HepG2 (cell line): Measurements from ENCODE around the gene RPL36AL. TPM values are rescaled to one million over a fixed set of nuclear protein-coding genes. Genes with fewer than 3 reads are reported as not detected.
A peak's percentile ranks its signal among the peaks of the same experiment; 100 is the strongest.

Experiments used
- ATAC-seq: fragments of 200-7000 bp; cut with Tn5 transposase; 3 replicates; pipeline ENCODE4 v1.9.1; 2020; ENCODE audit warnings: mild to moderate bottlenecking, moderate library complexity
- BruUV-seq: library from RNA; stranded (reverse); fragments of 400-500 nt; replicated peaks from 2 replicates; lab custom pipeline; 2021; lab: Mats Ljungman, UMichigan
- CTCF ChIA-PET: fragments of 300-600 bp; formaldehyde crosslinking; extraction: SDS; loops from one replicate; lab custom pipeline; 2021; ENCODE audit warnings: low total read pairs, inconsistent platforms, low intra/inter-chr PET ratio; lab: Yijun Ruan, JAX
- POLR2A ChIA-PET: fragments of 350-600 bp; sonication (Branson Sonifier 250); formaldehyde crosslinking; loops from one replicate; lab custom pipeline; 2020; ENCODE audit warnings: antibody characterized with exemption, inconsistent platforms; lab: Yijun Ruan, JAX
- DNase-seq: peaks from one replicate; pipeline ENCODE4 v3.0.0-alpha.2; 2015; ENCODE audit warnings: low spot score
- FAIRE-seq: peaks from 3 replicates; lab custom pipeline; 2011; peaks lifted over from hg19 to GRCh38; lab: Jason Lieb, UNC
- H2AFZ ChIP-seq: one replicate; pipeline ENCODE4 v1.6.1; 2011; ENCODE audit warnings: low read length, inconsistent platforms
- H3K27ac ChIP-seq: fragments of 300-600 bp; 3 replicates; pipeline ENCODE4 v1.8.0; 2011; ENCODE audit warnings: mixed run types, mild to moderate bottlenecking, mixed read lengths, low read length, inconsistent platforms; ENCODE audit not compliant: insufficient read depth; ENCODE audit errors: extremely low read length
- H3K27me3 ChIP-seq, 2 experiments: fragments of 200-600 bp in 1 of 2; 2 replicates in 1 of 2; 3 replicates in 1 of 2; pipeline versions ENCODE4 v1.6.0 to v1.8.0; 2011; ENCODE audit warnings: low read length in 2 of 2, mild to moderate bottlenecking in 2 of 2, moderate library complexity in 2 of 2, inconsistent platforms in 1 of 2; ENCODE audit not compliant: insufficient read depth in 2 of 2, control insufficient read depth in 1 of 2
- H3K36me3 ChIP-seq, 2 experiments: fragments of 200-600 bp in 1 of 2; replicated peaks in 1 of 2; 2 replicates in 1 of 2; 3 replicates in 1 of 2; pipeline versions ENCODE4 v1.5.1 to v1.8.0; 2011; ENCODE audit warnings: low read length in 2 of 2, inconsistent platforms in 1 of 2; ENCODE audit not compliant: insufficient read depth in 2 of 2, control insufficient read depth in 1 of 2
- H3K4me1 ChIP-seq: 2 replicates; pipeline ENCODE4 v1.5.1; 2012; ENCODE audit warnings: low read length, inconsistent platforms; ENCODE audit not compliant: insufficient read depth
- H3K4me2 ChIP-seq: 2 replicates; pipeline ENCODE4 v1.6.0; 2011; ENCODE audit warnings: low read depth, low read length, inconsistent platforms
- H3K4me3 ChIP-seq, 3 experiments: fragments of 200-600 bp in 1 of 3; sonication (generic), shearing (Covaris generic) in 1 of 3; replicated peaks in 1 of 3; 2 replicates each; pipeline ENCODE4 v1.5.1; 2011 to 2016; ENCODE audit warnings: low read length in 3 of 3, inconsistent platforms in 2 of 3, low read depth in 2 of 3, mild to moderate bottlenecking in 2 of 3, control low read depth in 1 of 3, mixed read lengths in 1 of 3; ENCODE audit not compliant: insufficient read depth in 1 of 3
- H3K79me2 ChIP-seq: one replicate; pipeline ENCODE4 v1.6.1; 2011; ENCODE audit warnings: low read length, inconsistent platforms; ENCODE audit not compliant: insufficient read depth
- H3K9ac ChIP-seq: 2 replicates; pipeline ENCODE4 v1.6.0; 2011; ENCODE audit warnings: mild to moderate bottlenecking, low read depth, low read length, inconsistent platforms; ENCODE audit not compliant: insufficient read depth
- H3K9me3 ChIP-seq: 2 replicates; pipeline ENCODE4 v1.5.1; 2012; ENCODE audit warnings: mild to moderate bottlenecking, low read length
- H4K20me1 ChIP-seq: 2 replicates; pipeline ENCODE4 v1.6.0; 2011; ENCODE audit warnings: inconsistent platforms, mild to moderate bottlenecking, low read length, moderate library complexity; ENCODE audit not compliant: insufficient read depth
- ADNP ChIP-seq: sonication (generic); formaldehyde crosslinking; IDR thresholded peaks from 2 replicates; pipeline ENCODE4 v1.4.0; 2020; ENCODE audit warnings: missing genetic modification reagents
- FOXK2 ChIP-seq: fragments of 450-650 bp; IDR thresholded peaks from 2 replicates; pipeline ENCODE4 v1.6.1; 2016
- HMGXB4 ChIP-seq, 2 experiments: sonication (generic) in 1 of 2; formaldehyde crosslinking in 1 of 2; IDR thresholded peaks; 2 replicates each; pipeline versions ENCODE4 v1.4.0 to v1.6.1; 2018 to 2020; ENCODE audit warnings: missing genetic modification reagents in 2 of 2, borderline replicate concordance in 1 of 2, low read depth in 1 of 2, mild to moderate bottlenecking in 1 of 2, missing biosample characterization in 1 of 2
- HNF4G ChIP-seq, 2 experiments: sonication (generic) in 1 of 2; formaldehyde crosslinking in 1 of 2; IDR thresholded peaks; 2 replicates each; pipeline versions ENCODE4 v1.4.0 to v1.6.1; 2011 to 2020; ENCODE audit warnings: borderline replicate concordance in 2 of 2, low read depth in 2 of 2, mild to moderate bottlenecking in 2 of 2, low read length in 1 of 2, missing genetic modification reagents in 1 of 2, moderate library complexity in 1 of 2
- IKZF1 ChIP-seq: fragments of 450-650 bp; IDR thresholded peaks from 2 replicates; pipeline ENCODE4 v1.7.1; 2016
- ISX ChIP-seq: sonication (generic); formaldehyde crosslinking; conservative IDR thresholded peaks from 2 replicates; pipeline ENCODE4 v1.5.0; 2020; ENCODE audit warnings: missing genetic modification reagents
- NKX3-1 ChIP-seq: sonication (generic); formaldehyde crosslinking; IDR thresholded peaks from 2 replicates; pipeline ENCODE4 v1.5.0; 2020; ENCODE audit warnings: missing genetic modification reagents
- PRDM10 ChIP-seq: sonication (generic); formaldehyde crosslinking; IDR thresholded peaks from 2 replicates; pipeline ENCODE4 v1.4.0; 2020; ENCODE audit warnings: low read depth, missing genetic modification reagents
- RFX1 ChIP-seq: fragments of 450-650 bp; IDR thresholded peaks from 2 replicates; pipeline ENCODE4 v1.6.1; 2017
- TCF7 ChIP-seq: sonication (generic); IDR thresholded peaks from 2 replicates; pipeline ENCODE4 v1.6.1; 2016; ENCODE audit warnings: antibody characterized with exemption, low read depth
- U2AF1 ChIP-seq: fragments of 200-400 bp; formaldehyde crosslinking; optimal IDR thresholded peaks from 2 replicates; pipeline ENCODE3; 2017; ENCODE audit warnings: mild to moderate bottlenecking, low read depth, low read length
- ZNF253 ChIP-seq: sonication (generic); formaldehyde crosslinking; IDR thresholded peaks from 2 replicates; pipeline ENCODE4 v1.8.0; 2022; ENCODE audit warnings: mild to moderate bottlenecking, missing genetic modification reagents, borderline replicate concordance
- ZNF800 ChIP-seq: sonication (generic); formaldehyde crosslinking; IDR thresholded peaks from 2 replicates; pipeline ENCODE4 v1.4.0; 2020; ENCODE audit warnings: missing genetic modification reagents
- ZNF879 ChIP-seq: sonication (generic); formaldehyde crosslinking; IDR thresholded peaks from 2 replicates; pipeline ENCODE4 v1.8.1; 2023; ENCODE audit warnings: missing genetic modification reagents
- ZNF883 ChIP-seq: sonication (generic); formaldehyde crosslinking; IDR thresholded peaks from 2 replicates; pipeline ENCODE4 v1.5.1; 2020; ENCODE audit warnings: mild to moderate bottlenecking, missing genetic modification reagents; ENCODE audit errors: not compliant biosample characterization
- whole genome bisulfite sequencing: methylation state at CpG from one replicate; pipeline ENCODE4 v1.1.6; 2017; ENCODE audit warnings: low lambda C conversion rate; 5-methylcytosine and 5-hydroxymethylcytosine counted together
- in situ Hi-C: cut with HindIII; loops from 2 replicates; pipeline ENCODE4 v1.10.0; 2017; ENCODE audit warnings: low pct_unique_long_range_greater_than_20kb; ENCODE audit not compliant: extremely low pct_ligation_motif_present
- intact Hi-C: fragments of 100-400 bp; cut with micrococcal nuclease; formaldehyde crosslinking; loops from one replicate; pipeline ENCODE4 v1.10.0; 2022; ENCODE audit not compliant: unreplicated experiment
- polyA plus RNA-seq, 8 experiments: library from polyadenylated mRNA; depleted of rRNA in 3 of 8; stranded (reverse) in 7 of 8; unstranded in 1 of 8; fragments of >200 nt; fragmentation: Illumina TruSeq in 4 of 8; extraction: Trizol in 4 of 8; gene quantifications; 2 replicates each; pipeline versions ENCODE4 v1.2.1 to v1.2.3, GENCODE V29; 2011 to 2016; ENCODE audit warnings: low read depth in 4 of 8, missing spikeins in 1 of 8, mixed read lengths in 1 of 8; ENCODE audit not compliant: insufficient read depth in 1 of 8
- total RNA-seq, 5 experiments: library from RNA; depleted of rRNA; stranded (reverse); fragments of >200 nt; fragmentation: Illumina TruSeq; extraction: Trizol; gene quantifications; 2 replicates each; pipeline ENCODE4 v1.2.3, GENCODE V29; 2016; ENCODE audit warnings: low read depth in 1 of 5

RPL36AL gene
- total and polyA plus RNA-seq, 2 of the 13 experiments (the other 11 are each of a cell fraction or from before 2014, with no cell fraction given): 90.0 to 294 TPM

- POLR2A ChIA-PET: interaction anchor here (0.7 to 3.4 kb wide), 18 partner anchors 9 to 233 kb away, joined by 3 to 65 read pairs (median 10); partner anchors contain the start of genes DNAAF2, KLHDC2, LRR1 and NEMF
- WGBS: 3% methylated on average over 10 of the region's 65 CpGs
- peak overlapping the region; percentile 81 to 92 (median 86) for H3K4me3 ChIP-seq
- H3K9ac ChIP-seq: peak overlapping the region; percentile 96
- peak; percentile 29 for ATAC-seq
- no peak for FAIRE-seq
- peak overlapping the region; percentile 95 for H3K4me2 ChIP-seq
- H3K27ac ChIP-seq: peak overlapping the region; percentile 94
- no peaks in the 10 kb centered on the region for H3K9me3 ChIP-seq
- peaks cover 58% of the 10 kb centered on the region for H3K4me1 ChIP-seq
- in situ Hi-C loops (no loop called here), intact Hi-C loops (loop anchor here (2.0 kb wide), 2 partner anchors 24 to 34 kb away; partner anchors contain the start of gene RPS29)
- DNase-seq: no peak
- peaks cover 12% of the 10 kb centered on the region for H4K20me1 ChIP-seq
- H2AFZ ChIP-seq: no peak overlapping the region
- H3K79me2 ChIP-seq: peaks cover 58% of the 10 kb centered on the region
- no peaks in the 10 kb centered on the region; a peak in 1 of 5 replicates for H3K27me3 ChIP-seq
- CTCF ChIA-PET: no interaction called here
- peaks cover 0 to 17% of the 10 kb centered on the region in 2 experiments; a peak in 2 of 5 replicates for H3K36me3 ChIP-seq
- BruUV-seq: no TSS peak
- TF ChIP-seq HMGXB4 (CRISPR knock-in tag; IDR thresholded peaks at IDR 0.05; ENCODE audit: borderline replicate concordance in 1 of 2, low read depth in 1 of 2): 0 out of 4 replicates have a peak, but pooled peaks of 1 of the 2 experiments have one; percentile 3
- no peak for TF ChIP-seq PRDM10 (CRISPR knock-in tag)
- TF ChIP-seq ZNF800 (CRISPR knock-in tag): peak; percentile 29; the same call in 1 of the 2 replicates
- TF ChIP-seq ZNF879 (CRISPR knock-in tag): no peak
- TF ChIP-seq ZNF883 (CRISPR knock-in tag): peak; percentile 56
- no peak for TF ChIP-seq U2AF1
- TF ChIP-seq NKX3-1: 0 out of 2 replicates have a peak, but pooled peaks have one; percentile 10
- no peak for TF ChIP-seq FOXK2
- no peak for TF ChIP-seq TCF7
- TF ChIP-seq RFX1: no peak
- TF ChIP-seq ISX: 0 out of 2 replicates have a peak, but pooled peaks have one; percentile 54
- peak; percentile 55; the same call in 1 of the 2 replicates for TF ChIP-seq HNF4G (IDR thresholded peaks at IDR 0.05; ENCODE audit: borderline replicate concordance, low read depth, low read length)
- no peak for TF ChIP-seq HNF4G (CRISPR knock-in tag; IDR thresholded peaks at IDR 0.05; ENCODE audit: borderline replicate concordance, low read depth)
- TF ChIP-seq ZNF253 (CRISPR knock-in tag): 0 out of 2 replicates have a peak, but pooled peaks have one; percentile 40
- no peak for TF ChIP-seq IKZF1
- TF ChIP-seq ADNP (CRISPR knock-in tag): no peak
These were observed 872 bp upstream of the RPL36AL start for GRCh38 chr14:49621114-49621881.
